PFSK-1 (cell line): ENCODE data around the gene CNOT4.

Experiments
- FOXP2 ChIP-seq: optimal IDR thresholded peaks from 2 replicates; pipeline ENCODE3; 2011; ENCODE audit warnings: borderline replicate concordance, control low read depth, inconsistent platforms; ENCODE audit not compliant: insufficient read depth; ENCODE audit errors: extremely low read length, extremely low read depth
- POLR2AphosphoS5 ChIP-seq: IDR thresholded peaks from 2 replicates; pipeline ENCODE4 v1.6.1; 2012; ENCODE audit warnings: low read depth, mild to moderate bottlenecking, control low read depth, low read length, moderate library complexity
- SIN3A ChIP-seq: IDR thresholded peaks from 2 replicates; pipeline ENCODE4 v1.6.1; 2012; ENCODE audit warnings: mild to moderate bottlenecking, low read length, moderate library complexity, borderline replicate concordance; ENCODE audit not compliant: insufficient read depth
- TAF1 ChIP-seq: IDR thresholded peaks from 2 replicates; pipeline ENCODE4 v1.6.1; 2012; ENCODE audit warnings: low read length, control low read depth, borderline replicate concordance; ENCODE audit not compliant: insufficient read depth
- TF ChIP-seq, protein P1 (sequence below), 2 experiments: IDR thresholded peaks; 2 replicates each; pipeline versions ENCODE4 v1.6.1 to v1.8.0; 2011 to 2012; ENCODE audit warnings: low read depth in 2 of 2, low read length in 2 of 2, control low read depth in 1 of 2, inconsistent platforms in 1 of 2, mild to moderate bottlenecking in 1 of 2, moderate library complexity in 1 of 2; ENCODE audit not compliant: insufficient read depth in 1 of 2

The CNOT4 gene

DNA sequence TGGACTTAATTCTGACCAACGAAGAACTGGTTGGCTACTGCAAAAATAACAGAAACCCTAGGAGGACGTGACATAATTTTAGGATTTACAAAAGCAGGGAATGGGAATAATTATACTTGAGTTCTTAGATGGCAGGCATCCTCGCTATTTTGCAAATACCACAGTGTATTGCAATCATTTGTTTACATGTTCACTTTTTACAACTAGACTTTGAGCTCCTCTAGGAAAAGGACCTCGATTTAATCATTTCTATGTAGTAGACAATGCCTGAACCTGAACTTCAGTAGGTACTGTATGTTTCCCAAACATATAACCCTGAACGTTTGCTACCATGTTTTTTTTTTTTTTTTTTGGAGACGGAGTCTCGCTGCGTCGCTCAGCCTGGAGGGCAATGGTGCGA is 137.7 kb downstream of the CNOT4 start:
- TF ChIP-seq FOXP2 = no peak
- TF ChIP-seq, protein P1, sequence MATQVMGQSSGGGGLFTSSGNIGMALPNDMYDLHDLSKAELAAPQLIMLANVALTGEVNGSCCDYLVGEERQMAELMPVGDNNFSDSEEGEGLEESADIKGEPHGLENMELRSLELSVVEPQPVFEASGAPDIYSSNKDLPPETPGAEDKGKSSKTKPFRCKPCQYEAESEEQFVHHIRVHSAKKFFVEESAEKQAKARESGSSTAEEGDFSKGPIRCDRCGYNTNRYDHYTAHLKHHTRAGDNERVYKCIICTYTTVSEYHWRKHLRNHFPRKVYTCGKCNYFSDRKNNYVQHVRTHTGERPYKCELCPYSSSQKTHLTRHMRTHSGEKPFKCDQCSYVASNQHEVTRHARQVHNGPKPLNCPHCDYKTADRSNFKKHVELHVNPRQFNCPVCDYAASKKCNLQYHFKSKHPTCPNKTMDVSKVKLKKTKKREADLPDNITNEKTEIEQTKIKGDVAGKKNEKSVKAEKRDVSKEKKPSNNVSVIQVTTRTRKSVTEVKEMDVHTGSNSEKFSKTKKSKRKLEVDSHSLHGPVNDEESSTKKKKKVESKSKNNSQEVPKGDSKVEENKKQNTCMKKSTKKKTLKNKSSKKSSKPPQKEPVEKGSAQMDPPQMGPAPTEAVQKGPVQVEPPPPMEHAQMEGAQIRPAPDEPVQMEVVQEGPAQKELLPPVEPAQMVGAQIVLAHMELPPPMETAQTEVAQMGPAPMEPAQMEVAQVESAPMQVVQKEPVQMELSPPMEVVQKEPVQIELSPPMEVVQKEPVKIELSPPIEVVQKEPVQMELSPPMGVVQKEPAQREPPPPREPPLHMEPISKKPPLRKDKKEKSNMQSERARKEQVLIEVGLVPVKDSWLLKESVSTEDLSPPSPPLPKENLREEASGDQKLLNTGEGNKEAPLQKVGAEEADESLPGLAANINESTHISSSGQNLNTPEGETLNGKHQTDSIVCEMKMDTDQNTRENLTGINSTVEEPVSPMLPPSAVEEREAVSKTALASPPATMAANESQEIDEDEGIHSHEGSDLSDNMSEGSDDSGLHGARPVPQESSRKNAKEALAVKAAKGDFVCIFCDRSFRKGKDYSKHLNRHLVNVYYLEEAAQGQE (IDR thresholded peaks at IDR 0.05; ENCODE audit: insufficient read depth in 1 of 2, low read depth in 2 of 2, low read length in 2 of 2) = no peak
- no peak for TF ChIP-seq SIN3A
- TF ChIP-seq POLR2AphosphoS5 = no peak
- TF ChIP-seq TAF1 = no peak

DNA sequence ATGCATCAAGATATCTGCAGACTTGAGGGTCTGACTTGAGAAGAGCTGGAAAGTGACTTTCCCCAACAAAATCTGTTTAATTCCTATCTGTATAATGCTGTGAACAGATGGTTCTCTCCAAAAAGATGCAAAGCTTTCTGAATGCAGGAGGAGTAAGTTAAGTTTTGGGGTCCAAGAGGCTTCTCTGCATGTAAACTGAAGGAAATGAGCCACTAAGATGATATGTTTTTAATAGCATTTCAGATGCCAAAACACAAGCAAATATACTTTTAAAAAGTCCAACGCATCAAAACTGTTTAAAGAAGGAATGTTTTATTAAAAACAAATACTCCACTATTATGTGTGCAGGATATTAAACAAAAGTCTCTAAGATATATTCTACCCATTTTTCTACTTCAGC is 139.2 kb downstream of the CNOT4 start:
- TF ChIP-seq TAF1 = no peak
- TF ChIP-seq POLR2AphosphoS5 = no peak
- TF ChIP-seq, protein P1 (IDR thresholded peaks at IDR 0.05; ENCODE audit: insufficient read depth in 1 of 2, low read depth in 2 of 2, low read length in 2 of 2) = no peak
- TF ChIP-seq SIN3A = no peak
- TF ChIP-seq FOXP2 = no peak

DNA sequence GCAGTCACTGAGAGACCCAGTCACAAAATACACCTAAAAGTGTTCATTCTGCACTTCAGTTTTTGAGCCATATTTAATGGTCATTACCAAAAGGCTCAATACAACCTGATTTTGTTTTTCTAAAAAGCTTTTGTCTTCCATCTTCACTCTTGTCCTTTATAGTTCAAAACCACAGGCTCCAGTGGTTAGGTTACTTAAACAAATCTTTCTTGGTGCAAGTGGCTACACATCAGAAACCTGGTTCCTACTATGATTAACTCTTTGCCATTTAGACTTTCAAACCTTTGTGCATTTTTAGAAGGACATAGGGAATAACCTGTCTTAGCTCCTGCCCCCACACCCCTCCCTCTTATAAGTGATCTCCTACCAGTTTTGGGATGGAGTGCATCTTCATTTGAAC is 140.5 kb downstream of the CNOT4 start:
- TF ChIP-seq POLR2AphosphoS5 (no peak), TAF1 (no peak), SIN3A (no peak), FOXP2 (no peak)
- TF ChIP-seq, protein P1 (IDR thresholded peaks at IDR 0.05; ENCODE audit: insufficient read depth in 1 of 2, low read depth in 2 of 2, low read length in 2 of 2) = no peak

DNA sequence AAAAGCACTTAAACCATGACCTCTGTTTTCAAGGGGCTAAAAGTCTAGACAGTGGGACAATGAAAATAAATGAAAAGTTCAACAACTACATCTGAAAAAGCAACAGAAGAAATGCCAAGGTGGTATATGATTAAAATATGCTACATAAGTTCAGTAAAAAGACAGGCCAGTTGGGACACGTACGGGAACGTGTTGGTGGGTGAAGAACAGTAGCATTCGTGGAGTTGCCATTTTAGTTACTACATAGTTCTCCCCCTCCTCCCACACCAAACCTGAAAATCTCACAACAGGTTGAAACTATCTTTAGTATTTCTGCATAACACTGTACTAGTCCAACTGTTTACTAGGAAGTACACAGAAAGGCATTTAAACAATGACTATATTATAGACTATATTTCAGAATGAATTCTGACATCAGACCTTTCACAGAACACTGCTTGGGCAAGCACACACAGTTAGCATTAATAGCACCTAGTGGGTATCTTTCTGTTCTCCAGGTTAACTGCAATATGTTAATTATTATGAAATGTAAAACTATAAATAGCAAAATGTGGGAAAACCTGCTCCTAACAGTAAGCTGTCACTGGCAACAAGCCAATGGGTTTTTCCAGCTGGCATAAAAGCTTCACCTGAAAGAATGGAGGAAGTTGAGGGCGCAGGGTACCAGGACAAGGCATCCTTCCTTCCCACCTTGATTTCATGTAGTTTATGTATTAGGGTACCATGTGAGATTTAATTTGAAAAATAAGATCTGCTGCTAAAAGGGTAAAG is 141.3 kb downstream of the CNOT4 start:
- TF ChIP-seq TAF1 = no peak
- TF ChIP-seq SIN3A = no peak
- TF ChIP-seq FOXP2 = no peak
- TF ChIP-seq, protein P1 (IDR thresholded peaks at IDR 0.05; ENCODE audit: insufficient read depth in 1 of 2, low read depth in 2 of 2, low read length in 2 of 2) = no peak
- no peak for TF ChIP-seq POLR2AphosphoS5

DNA sequence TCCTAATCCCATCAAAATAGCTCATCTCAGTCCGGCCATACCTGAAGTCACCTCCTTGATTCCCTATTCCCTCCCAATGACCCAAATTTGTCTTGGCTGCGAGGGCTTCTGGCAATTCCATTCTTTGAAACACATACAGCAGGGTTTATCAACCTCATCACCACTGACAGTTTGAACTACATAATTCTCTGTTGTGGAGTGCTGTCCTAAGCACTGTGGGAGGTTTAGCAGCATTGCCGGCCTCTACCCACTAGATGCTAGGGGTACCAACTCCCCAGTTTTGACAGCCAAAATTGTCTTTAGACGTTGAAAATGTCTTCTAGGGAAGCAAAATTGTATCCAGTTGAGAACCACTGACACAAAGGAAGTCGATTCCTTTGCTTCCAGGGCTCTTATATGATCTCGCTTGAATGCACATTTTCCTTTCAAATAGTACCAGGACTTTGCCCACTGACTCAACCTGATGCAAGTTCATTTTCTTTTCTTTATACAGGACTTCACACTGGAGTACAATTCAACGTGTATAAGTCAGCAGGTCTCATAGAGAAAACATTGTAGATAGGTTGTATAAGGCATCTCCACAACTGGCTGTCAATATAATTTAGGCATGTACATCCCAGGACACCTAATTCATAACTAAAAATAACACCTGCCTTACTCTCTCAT is 142.9 kb downstream of the CNOT4 start:
- TF ChIP-seq TAF1 (no peak), SIN3A (no peak), FOXP2 (no peak), POLR2AphosphoS5 (no peak)
- TF ChIP-seq, protein P1 (IDR thresholded peaks at IDR 0.05; ENCODE audit: insufficient read depth in 1 of 2, low read depth in 2 of 2, low read length in 2 of 2) = no peak
